SK-N-SH treated with all-trans-retinoic acid at 6 μM for 48 hours (cell line): ENCODE results near the gene ENPP7.
A peak's percentile ranks its signal among the peaks of the same experiment; 100 is the strongest.

ENCODE experiments used
- ATAC-seq: fragments of 200-7000 bp; cut with Tn5 transposase; 3 replicates; pipeline ENCODE4 v1.9.1; 2020; ENCODE audit warnings: mild to moderate bottlenecking, moderate library complexity
- ARNTL ChIP-seq: fragments of 450-650 bp; formaldehyde crosslinking; IDR thresholded peaks from 2 replicates; pipeline ENCODE4 v1.5.0; 2020; ENCODE audit warnings: low read depth, mild to moderate bottlenecking, moderate library complexity, borderline replicate concordance
- BACH2 ChIP-seq: fragments of 250-450 bp; sonication (Bioruptor Pico); IDR thresholded peaks from 2 replicates; pipeline ENCODE4 v1.9.0; 2021; ENCODE audit warnings: mild to moderate bottlenecking, borderline replicate concordance
- CSDC2 ChIP-seq: fragments of 250-450 bp; sonication (Bioruptor Pico); IDR thresholded peaks from 2 replicates; pipeline ENCODE4 v1.5.0; 2020; ENCODE audit warnings: mild to moderate bottlenecking, moderate library complexity
- ESRRG ChIP-seq: fragments of 250-450 bp; sonication (Bioruptor Pico); IDR thresholded peaks from 2 replicates; pipeline ENCODE4 v1.6.1; 2021; ENCODE audit warnings: mild to moderate bottlenecking
- GLIS3 ChIP-seq: fragments of 250-450 bp; sonication (Bioruptor Pico); IDR thresholded peaks from 2 replicates; pipeline ENCODE4 v1.5.0; 2020; ENCODE audit warnings: mild to moderate bottlenecking, moderate library complexity
- ISL1 ChIP-seq: fragments of 250-450 bp; sonication (Bioruptor Pico); IDR thresholded peaks from 2 replicates; pipeline ENCODE4 v2.1.2; 2022; ENCODE audit warnings: mild to moderate bottlenecking, moderate library complexity
- OSR1 ChIP-seq: fragments of 250-450 bp; sonication (Bioruptor Pico); IDR thresholded peaks from 2 replicates; pipeline ENCODE4 v1.8.0; 2022; ENCODE audit warnings: moderate library complexity, mild to moderate bottlenecking, inconsistent platforms
- RARB ChIP-seq: fragments of 250-450 bp; sonication (Bioruptor Pico); IDR thresholded peaks from 2 replicates; pipeline ENCODE4 v1.8.0; 2021; ENCODE audit warnings: mild to moderate bottlenecking, moderate library complexity
- SNAI2 ChIP-seq: fragments of 250-450 bp; sonication (Bioruptor Pico); IDR thresholded peaks from 2 replicates; pipeline ENCODE4 v1.5.0; 2020; ENCODE audit warnings: mild to moderate bottlenecking, moderate library complexity
- TCF4 ChIP-seq: fragments of 250-450 bp; sonication (Bioruptor Pico); IDR thresholded peaks from 2 replicates; pipeline ENCODE4 v1.8.0; 2021; ENCODE audit warnings: mild to moderate bottlenecking, moderate library complexity, borderline replicate concordance
- ZC3H10 ChIP-seq: fragments of 250-450 bp; sonication (Bioruptor Pico); IDR thresholded peaks from 2 replicates; pipeline ENCODE4 v1.5.1; 2021; ENCODE audit warnings: mild to moderate bottlenecking, moderate library complexity
- ZFP30 ChIP-seq: fragments of 450-650 bp; formaldehyde crosslinking; IDR thresholded peaks from 2 replicates; pipeline ENCODE4 v1.5.0; 2022; ENCODE audit warnings: mild to moderate bottlenecking, moderate library complexity
- ZNF565 ChIP-seq: fragments of 450-650 bp; formaldehyde crosslinking; conservative IDR thresholded peaks from 2 replicates; pipeline ENCODE4 v1.5.0; 2020; ENCODE audit warnings: low read depth, mild to moderate bottlenecking, moderate library complexity
- ZNF70 ChIP-seq: fragments of 450-650 bp; formaldehyde crosslinking; IDR thresholded peaks from 2 replicates; pipeline ENCODE4 v1.5.0; 2020; ENCODE audit warnings: mild to moderate bottlenecking, moderate library complexity
- ZNF8 ChIP-seq: fragments of 450-650 bp; formaldehyde crosslinking; IDR thresholded peaks from 2 replicates; pipeline ENCODE4 v1.5.0; 2020; ENCODE audit warnings: mild to moderate bottlenecking, moderate library complexity
- TF ChIP-seq, protein P1 (sequence below): fragments of 250-450 bp; sonication (Bioruptor Pico); IDR thresholded peaks from 2 replicates; pipeline ENCODE4 v1.8.0; 2021; ENCODE audit warnings: low read depth, mild to moderate bottlenecking, moderate library complexity, borderline replicate concordance
- TF ChIP-seq, protein P2 (sequence below): fragments of 250-450 bp; sonication (Bioruptor Pico); IDR thresholded peaks from 2 replicates; pipeline ENCODE4 v1.5.1; 2021; ENCODE audit warnings: mild to moderate bottlenecking, moderate library complexity
- TF ChIP-seq, protein P3 (sequence below): fragments of 250-450 bp; sonication (Bioruptor Pico); IDR thresholded peaks from 2 replicates; pipeline ENCODE4 v1.5.1; 2020; ENCODE audit warnings: low read depth, mild to moderate bottlenecking, moderate library complexity
- TF ChIP-seq, protein P4 (sequence below): fragments of 250-450 bp; sonication (Bioruptor Pico); IDR thresholded peaks from 2 replicates; pipeline ENCODE4 v1.5.0; 2020; ENCODE audit warnings: mild to moderate bottlenecking, moderate library complexity
- TF ChIP-seq, protein P5 (sequence below): fragments of 250-450 bp; sonication (Bioruptor Pico); IDR thresholded peaks from 2 replicates; pipeline ENCODE4 v1.8.0; 2020; ENCODE audit warnings: mild to moderate bottlenecking, moderate library complexity, borderline replicate concordance

The ENPP7 gene

DNA sequence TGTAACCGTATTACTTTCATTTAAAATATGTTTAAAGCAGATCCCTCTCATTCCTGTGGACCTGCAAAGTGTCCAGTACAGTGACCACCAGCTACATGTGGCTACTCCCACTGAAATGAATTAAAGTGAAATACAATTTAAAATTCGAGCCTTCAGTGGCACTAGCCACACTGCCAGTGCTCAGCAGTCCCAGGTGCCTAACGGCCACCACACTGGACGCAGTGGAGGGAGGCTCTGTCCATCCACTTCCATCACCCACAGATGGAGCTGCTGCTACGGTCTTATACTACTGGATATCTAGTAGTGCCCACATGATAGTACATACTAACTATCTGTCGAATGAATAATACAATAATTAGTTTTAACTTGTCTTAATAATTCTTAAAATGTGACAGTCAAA, 44.9 kb downstream of the ENPP7 start:
- no peak for ATAC-seq
- TF ChIP-seq RARB (no peak), ZFP30 (CRISPR knock-in tag) (no peak), ZNF70 (CRISPR knock-in tag) (no peak), ESRRG (CRISPR knock-in tag) (no peak), TCF4 (CRISPR knock-in tag) (no peak), GLIS3 (CRISPR knock-in tag) (no peak), OSR1 (CRISPR knock-in tag) (no peak), ZNF565 (CRISPR knock-in tag) (no peak), ZC3H10 (CRISPR knock-in tag) (no peak), ARNTL (CRISPR knock-in tag) (no peak), BACH2 (CRISPR knock-in tag) (no peak), CSDC2 (CRISPR knock-in tag) (no peak), ZNF8 (CRISPR knock-in tag) (no peak), ISL1 (CRISPR knock-in tag) (no peak)
- TF ChIP-seq, protein P1, sequence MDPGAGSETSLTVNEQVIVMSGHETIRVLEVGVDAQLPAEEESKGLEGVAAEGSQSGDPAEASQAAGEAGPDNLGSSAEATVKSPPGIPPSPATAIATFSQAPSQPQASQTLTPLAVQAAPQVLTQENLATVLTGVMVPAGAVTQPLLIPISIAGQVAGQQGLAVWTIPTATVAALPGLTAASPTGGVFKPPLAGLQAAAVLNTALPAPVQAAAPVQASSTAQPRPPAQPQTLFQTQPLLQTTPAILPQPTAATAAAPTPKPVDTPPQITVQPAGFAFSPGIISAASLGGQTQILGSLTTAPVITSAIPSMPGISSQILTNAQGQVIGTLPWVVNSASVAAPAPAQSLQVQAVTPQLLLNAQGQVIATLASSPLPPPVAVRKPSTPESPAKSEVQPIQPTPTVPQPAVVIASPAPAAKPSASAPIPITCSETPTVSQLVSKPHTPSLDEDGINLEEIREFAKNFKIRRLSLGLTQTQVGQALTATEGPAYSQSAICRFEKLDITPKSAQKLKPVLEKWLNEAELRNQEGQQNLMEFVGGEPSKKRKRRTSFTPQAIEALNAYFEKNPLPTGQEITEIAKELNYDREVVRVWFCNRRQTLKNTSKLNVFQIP (CRISPR knock-in tag): no peak
- TF ChIP-seq, protein P2, sequence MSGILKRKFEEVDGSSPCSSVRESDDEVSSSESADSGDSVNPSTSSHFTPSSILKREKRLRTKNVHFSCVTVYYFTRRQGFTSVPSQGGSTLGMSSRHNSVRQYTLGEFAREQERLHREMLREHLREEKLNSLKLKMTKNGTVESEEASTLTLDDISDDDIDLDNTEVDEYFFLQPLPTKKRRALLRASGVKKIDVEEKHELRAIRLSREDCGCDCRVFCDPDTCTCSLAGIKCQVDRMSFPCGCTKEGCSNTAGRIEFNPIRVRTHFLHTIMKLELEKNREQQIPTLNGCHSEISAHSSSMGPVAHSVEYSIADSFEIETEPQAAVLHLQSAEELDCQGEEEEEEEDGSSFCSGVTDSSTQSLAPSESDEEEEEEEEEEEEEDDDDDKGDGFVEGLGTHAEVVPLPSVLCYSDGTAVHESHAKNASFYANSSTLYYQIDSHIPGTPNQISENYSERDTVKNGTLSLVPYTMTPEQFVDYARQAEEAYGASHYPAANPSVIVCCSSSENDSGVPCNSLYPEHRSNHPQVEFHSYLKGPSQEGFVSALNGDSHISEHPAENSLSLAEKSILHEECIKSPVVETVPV (CRISPR knock-in tag): no peak

DNA sequence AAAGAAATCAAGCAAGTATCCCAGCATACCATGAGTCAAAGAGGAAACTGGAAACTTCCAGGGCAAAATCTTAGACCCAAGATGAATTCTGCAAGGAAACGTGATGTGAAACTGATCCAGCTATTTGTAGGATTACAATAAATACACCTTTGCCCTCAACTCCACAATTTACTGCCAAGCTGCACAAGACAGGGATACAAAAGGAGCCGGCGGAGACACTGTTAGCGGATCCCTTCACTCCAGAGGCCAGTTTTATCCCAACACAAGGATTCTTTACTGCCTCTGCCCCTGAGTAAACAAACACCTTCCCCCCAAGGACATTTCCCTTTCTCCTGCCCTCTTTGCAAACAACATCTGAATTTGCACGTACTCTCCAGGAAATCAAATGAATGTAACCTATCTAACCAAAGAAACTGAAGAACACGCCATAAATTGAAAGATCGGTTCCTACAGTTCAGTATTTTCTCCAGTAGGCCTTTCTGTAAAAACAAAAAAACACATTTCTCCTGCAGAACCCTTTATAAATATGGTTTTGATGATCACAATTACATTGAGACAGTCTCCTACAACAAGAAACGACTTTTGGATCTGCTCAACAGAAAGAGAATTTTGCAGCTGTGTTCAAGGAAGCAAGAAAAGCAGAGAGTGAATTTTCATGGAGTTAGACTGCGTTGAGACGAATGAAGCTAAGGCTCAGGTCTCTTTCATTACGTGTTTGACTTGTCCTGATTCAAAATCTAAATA, 45.8 kb downstream of the ENPP7 start:
- TF ChIP-seq, protein P3, sequence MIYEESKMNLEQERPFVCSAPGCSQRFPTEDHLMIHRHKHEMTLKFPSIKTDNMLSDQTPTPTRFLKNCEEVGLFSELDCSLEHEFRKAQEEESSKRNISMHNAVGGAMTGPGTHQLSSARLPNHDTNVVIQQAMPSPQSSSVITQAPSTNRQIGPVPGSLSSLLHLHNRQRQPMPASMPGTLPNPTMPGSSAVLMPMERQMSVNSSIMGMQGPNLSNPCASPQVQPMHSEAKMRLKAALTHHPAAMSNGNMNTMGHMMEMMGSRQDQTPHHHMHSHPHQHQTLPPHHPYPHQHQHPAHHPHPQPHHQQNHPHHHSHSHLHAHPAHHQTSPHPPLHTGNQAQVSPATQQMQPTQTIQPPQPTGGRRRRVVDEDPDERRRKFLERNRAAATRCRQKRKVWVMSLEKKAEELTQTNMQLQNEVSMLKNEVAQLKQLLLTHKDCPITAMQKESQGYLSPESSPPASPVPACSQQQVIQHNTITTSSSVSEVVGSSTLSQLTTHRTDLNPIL (CRISPR knock-in tag): no peak
- TF ChIP-seq ZC3H10 (CRISPR knock-in tag) (no peak), RARB (no peak), ZNF70 (CRISPR knock-in tag) (no peak), ZNF565 (CRISPR knock-in tag) (no peak)
- TF ChIP-seq, protein P1 (CRISPR knock-in tag): no peak

DNA sequence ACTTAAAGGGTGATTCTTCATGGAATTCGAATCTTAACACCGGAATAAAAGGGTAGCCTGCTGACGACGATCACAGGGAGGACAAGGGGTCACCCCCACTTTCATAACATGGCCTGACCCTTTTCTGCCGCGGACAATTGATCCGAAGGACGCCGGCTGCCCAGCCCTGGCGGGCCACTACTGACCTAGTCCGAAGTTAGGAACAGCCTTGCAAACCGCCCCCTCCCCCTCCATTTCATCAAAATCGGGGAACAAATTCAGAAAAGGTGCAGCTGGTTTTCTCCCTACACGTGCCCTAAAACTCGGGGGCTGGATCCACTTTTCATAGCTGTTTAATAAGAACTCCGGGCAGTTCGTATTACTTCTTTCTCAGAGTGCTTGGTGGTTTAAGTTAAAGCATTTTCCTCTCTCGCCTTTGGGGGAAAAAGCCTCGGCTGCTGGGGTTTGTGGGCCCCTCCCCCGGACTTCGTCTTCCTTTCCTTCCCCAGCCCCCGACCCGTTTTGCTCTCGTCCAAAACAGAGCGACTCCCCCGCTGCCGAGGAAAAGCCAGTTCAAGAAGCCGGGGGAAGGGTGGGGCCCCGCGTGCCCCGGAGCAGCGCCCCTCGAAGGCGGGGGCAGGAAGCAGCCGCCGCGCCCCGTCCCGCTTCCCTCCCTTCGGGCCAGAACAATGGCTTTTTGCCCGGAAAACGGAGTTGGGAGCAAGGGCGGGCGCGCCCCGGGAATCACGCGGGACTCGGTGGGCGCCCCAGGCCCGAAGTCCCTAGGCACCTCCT, 46.6 kb downstream of the ENPP7 start:
- no peak for TF ChIP-seq ISL1 (CRISPR knock-in tag)
- peak; percentile 31; the same call in 1 of the 2 replicates for TF ChIP-seq GLIS3 (CRISPR knock-in tag)
- TF ChIP-seq, protein P4, sequence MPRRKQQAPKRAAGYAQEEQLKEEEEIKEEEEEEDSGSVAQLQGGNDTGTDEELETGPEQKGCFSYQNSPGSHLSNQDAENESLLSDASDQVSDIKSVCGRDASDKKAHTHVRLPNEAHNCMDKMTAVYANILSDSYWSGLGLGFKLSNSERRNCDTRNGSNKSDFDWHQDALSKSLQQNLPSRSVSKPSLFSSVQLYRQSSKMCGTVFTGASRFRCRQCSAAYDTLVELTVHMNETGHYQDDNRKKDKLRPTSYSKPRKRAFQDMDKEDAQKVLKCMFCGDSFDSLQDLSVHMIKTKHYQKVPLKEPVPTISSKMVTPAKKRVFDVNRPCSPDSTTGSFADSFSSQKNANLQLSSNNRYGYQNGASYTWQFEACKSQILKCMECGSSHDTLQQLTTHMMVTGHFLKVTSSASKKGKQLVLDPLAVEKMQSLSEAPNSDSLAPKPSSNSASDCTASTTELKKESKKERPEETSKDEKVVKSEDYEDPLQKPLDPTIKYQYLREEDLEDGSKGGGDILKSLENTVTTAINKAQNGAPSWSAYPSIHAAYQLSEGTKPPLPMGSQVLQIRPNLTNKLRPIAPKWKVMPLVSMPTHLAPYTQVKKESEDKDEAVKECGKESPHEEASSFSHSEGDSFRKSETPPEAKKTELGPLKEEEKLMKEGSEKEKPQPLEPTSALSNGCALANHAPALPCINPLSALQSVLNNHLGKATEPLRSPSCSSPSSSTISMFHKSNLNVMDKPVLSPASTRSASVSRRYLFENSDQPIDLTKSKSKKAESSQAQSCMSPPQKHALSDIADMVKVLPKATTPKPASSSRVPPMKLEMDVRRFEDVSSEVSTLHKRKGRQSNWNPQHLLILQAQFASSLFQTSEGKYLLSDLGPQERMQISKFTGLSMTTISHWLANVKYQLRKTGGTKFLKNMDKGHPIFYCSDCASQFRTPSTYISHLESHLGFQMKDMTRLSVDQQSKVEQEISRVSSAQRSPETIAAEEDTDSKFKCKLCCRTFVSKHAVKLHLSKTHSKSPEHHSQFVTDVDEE (CRISPR knock-in tag): peak; percentile 50; the same call in 1 of the 2 replicates
- TF ChIP-seq SNAI2: no peak
- TF ChIP-seq ARNTL (CRISPR knock-in tag): 0 out of 2 replicates have a peak, but pooled peaks have one; percentile 45
- TF ChIP-seq, protein P5, sequence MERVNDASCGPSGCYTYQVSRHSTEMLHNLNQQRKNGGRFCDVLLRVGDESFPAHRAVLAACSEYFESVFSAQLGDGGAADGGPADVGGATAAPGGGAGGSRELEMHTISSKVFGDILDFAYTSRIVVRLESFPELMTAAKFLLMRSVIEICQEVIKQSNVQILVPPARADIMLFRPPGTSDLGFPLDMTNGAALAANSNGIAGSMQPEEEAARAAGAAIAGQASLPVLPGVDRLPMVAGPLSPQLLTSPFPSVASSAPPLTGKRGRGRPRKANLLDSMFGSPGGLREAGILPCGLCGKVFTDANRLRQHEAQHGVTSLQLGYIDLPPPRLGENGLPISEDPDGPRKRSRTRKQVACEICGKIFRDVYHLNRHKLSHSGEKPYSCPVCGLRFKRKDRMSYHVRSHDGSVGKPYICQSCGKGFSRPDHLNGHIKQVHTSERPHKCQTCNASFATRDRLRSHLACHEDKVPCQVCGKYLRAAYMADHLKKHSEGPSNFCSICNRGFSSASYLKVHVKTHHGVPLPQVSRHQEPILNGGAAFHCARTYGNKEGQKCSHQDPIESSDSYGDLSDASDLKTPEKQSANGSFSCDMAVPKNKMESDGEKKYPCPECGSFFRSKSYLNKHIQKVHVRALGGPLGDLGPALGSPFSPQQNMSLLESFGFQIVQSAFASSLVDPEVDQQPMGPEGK (CRISPR knock-in tag): peak; percentile 89; the same call in 1 of the 2 replicates
- TF ChIP-seq, protein P1 (CRISPR knock-in tag): no peak
- TF ChIP-seq ZNF8 (CRISPR knock-in tag): no peak; the same call in 1 of the 2 replicates
- TF ChIP-seq RARB: no peak
- TF ChIP-seq ZFP30 (CRISPR knock-in tag): no peak
- ATAC-seq: peak; percentile 67

More for the DNA sequence above, 45.8 kb downstream of the ENPP7 start:
- ATAC-seq: no peak
